Loucy (cell line): ENCODE data around the gene WASL.

ENCODE experiments used
- H2AFZ ChIP-seq: fragments of 200-600 bp; sonication (generic); 2 replicates; pipeline ENCODE4 v1.6.0; 2016; ENCODE audit warnings: antibody characterized with exemption, mild to moderate bottlenecking, low read length, moderate library complexity
- H3F3A ChIP-seq: fragments of 200-600 bp; 2 replicates; pipeline ENCODE4 v1.6.0; 2016; ENCODE audit warnings: antibody characterized with exemption, low read depth, mild to moderate bottlenecking
- H3K27me3 ChIP-seq: fragments of 200-600 bp; sonication (generic); 2 replicates; pipeline ENCODE4 v1.6.1; 2014; ENCODE audit warnings: low read length, mild to moderate bottlenecking; ENCODE audit not compliant: insufficient read depth, poor library complexity, severe bottlenecking
- H3K36me3 ChIP-seq: fragments of 200-600 bp; sonication (generic); 2 replicates; pipeline ENCODE4 v1.6.1; 2016; ENCODE audit warnings: low read length; ENCODE audit not compliant: insufficient read depth
- H3K4me1 ChIP-seq: fragments of 200-600 bp; sonication (generic); 2 replicates; pipeline ENCODE4 v1.5.1; 2014; ENCODE audit warnings: low read length, mild to moderate bottlenecking; ENCODE audit not compliant: insufficient read depth, poor library complexity, severe bottlenecking
- H3K4me2 ChIP-seq: fragments of 200-600 bp; sonication (generic); 2 replicates; pipeline ENCODE4 v1.6.0; 2014; ENCODE audit warnings: antibody characterized with exemption, low read length, low read depth, mild to moderate bottlenecking; ENCODE audit not compliant: poor library complexity, severe bottlenecking
- H3K4me3 ChIP-seq: fragments of 200-600 bp; sonication (generic); 2 replicates; pipeline ENCODE4 v1.5.1; 2014; ENCODE audit warnings: low read length, mild to moderate bottlenecking, mixed read lengths; ENCODE audit not compliant: poor library complexity, severe bottlenecking
- H3K79me2 ChIP-seq: fragments of 200-600 bp; sonication (generic); 2 replicates; pipeline ENCODE4 v1.6.1; 2014; ENCODE audit warnings: low read length; ENCODE audit not compliant: insufficient read depth
- H3K9ac ChIP-seq: fragments of 200-600 bp; sonication (generic); 2 replicates; pipeline ENCODE4 v1.6.0; 2014; ENCODE audit warnings: mild to moderate bottlenecking, low read depth, low read length, moderate library complexity; ENCODE audit not compliant: poor library complexity, severe bottlenecking
- H3K9me2 ChIP-seq: fragments of 200-600 bp; sonication (generic); replicated peaks from 2 replicates; pipeline ENCODE4 v1.6.1; 2016; ENCODE audit warnings: low read depth, low read length, mixed read lengths
- H3K9me3 ChIP-seq: fragments of 200-600 bp; sonication (generic); 2 replicates; pipeline ENCODE4 v1.6.1; 2014; ENCODE audit warnings: mild to moderate bottlenecking, antibody characterized with exemption, low read length, low read depth; ENCODE audit not compliant: insufficient read depth
- H4K20me1 ChIP-seq: fragments of 200-600 bp; sonication (generic); 2 replicates; pipeline ENCODE4 v1.6.0; 2014; ENCODE audit warnings: antibody characterized with exemption, low read length, mild to moderate bottlenecking; ENCODE audit not compliant: insufficient read depth, poor library complexity, severe bottlenecking
- CTCF ChIP-seq: fragments of 200-600 bp; sonication (generic); conservative IDR thresholded peaks from 2 replicates; pipeline ENCODE4 v1.5.1; 2014; ENCODE audit warnings: mild to moderate bottlenecking, antibody characterized with exemption, low read length
- EZH2phosphoT487 ChIP-seq: fragments of 200-600 bp; IDR thresholded peaks from 2 replicates; pipeline ENCODE4 v1.6.1; 2018; ENCODE audit warnings: antibody characterized with exemption, mild to moderate bottlenecking, moderate library complexity, borderline replicate concordance

The WASL gene

GRCh38 chr7:123718773-123719172 is 30.0 kb downstream of the WASL start:
- TF ChIP-seq EZH2phosphoT487 = no peak
- TF ChIP-seq CTCF = no peak
- H3K4me1 ChIP-seq = peaks cover 18% of the 10 kb centered on the region

GRCh38 chr7:123717689-123718088 is 31.1 kb downstream of the WASL start:
- Histone ChIP-seq H3K36me3 (no peaks in the 10 kb centered on the region; the same call in 1 of the 2 replicates), H3K79me2 (peaks cover 63% of the 10 kb centered on the region), H3K9me2 (no peaks in the 10 kb centered on the region), H3K9me3 (no peaks in the 10 kb centered on the region), H2AFZ (no peak overlapping the region), H3K4me1 (peaks cover 12% of the 10 kb centered on the region), H3K4me3 (no peak overlapping the region), H4K20me1 (peaks cover 43% of the 10 kb centered on the region), H3F3A (no peaks in the 10 kb centered on the region), H3K9ac (no peak overlapping the region), H3K4me2 (no peak overlapping the region), H3K27me3 (no peaks in the 10 kb centered on the region)
- TF ChIP-seq CTCF = no peak
- no peak for TF ChIP-seq EZH2phosphoT487

More at GRCh38 chr7:123718773-123719172, 30.0 kb downstream of the WASL start:
- Histone ChIP-seq H4K20me1 (peaks cover 54% of the 10 kb centered on the region), H3K79me2 (peaks cover 74% of the 10 kb centered on the region), H3K4me3 (no peak overlapping the region), H3K9me3 (no peaks in the 10 kb centered on the region), H3K4me2 (no peak overlapping the region), H3K9me2 (no peaks in the 10 kb centered on the region), H3K36me3 (no peaks in the 10 kb centered on the region), H3F3A (no peaks in the 10 kb centered on the region), H3K9ac (no peak overlapping the region), H2AFZ (no peak overlapping the region), H3K27me3 (no peaks in the 10 kb centered on the region)

- peaks cover 12% of the 10 kb centered on the region for H3K4me1 ChIP-seq
- H3F3A ChIP-seq = no peaks in the 10 kb centered on the region
- no peaks in the 10 kb centered on the region for H3K9me2 ChIP-seq
- H4K20me1 ChIP-seq = peaks cover 35% of the 10 kb centered on the region
- H3K4me3 ChIP-seq = no peak overlapping the region
- TF ChIP-seq EZH2phosphoT487 (no peak), CTCF (peak; percentile 38)
- H3K79me2 ChIP-seq = peaks cover 55% of the 10 kb centered on the region
- no peaks in the 10 kb centered on the region for H3K9me3 ChIP-seq
- H3K4me2 ChIP-seq = no peak overlapping the region
- H3K9ac ChIP-seq = no peak overlapping the region
- no peaks in the 10 kb centered on the region; the same call in 1 of the 2 replicates for H3K36me3 ChIP-seq
- H2AFZ ChIP-seq = no peak overlapping the region
- H3K27me3 ChIP-seq = no peaks in the 10 kb centered on the region
Measured at GRCh38 chr7:123716877-123717276, 31.9 kb downstream of the WASL start.
